ENCODE data around the gene RAI1.

DNA sequence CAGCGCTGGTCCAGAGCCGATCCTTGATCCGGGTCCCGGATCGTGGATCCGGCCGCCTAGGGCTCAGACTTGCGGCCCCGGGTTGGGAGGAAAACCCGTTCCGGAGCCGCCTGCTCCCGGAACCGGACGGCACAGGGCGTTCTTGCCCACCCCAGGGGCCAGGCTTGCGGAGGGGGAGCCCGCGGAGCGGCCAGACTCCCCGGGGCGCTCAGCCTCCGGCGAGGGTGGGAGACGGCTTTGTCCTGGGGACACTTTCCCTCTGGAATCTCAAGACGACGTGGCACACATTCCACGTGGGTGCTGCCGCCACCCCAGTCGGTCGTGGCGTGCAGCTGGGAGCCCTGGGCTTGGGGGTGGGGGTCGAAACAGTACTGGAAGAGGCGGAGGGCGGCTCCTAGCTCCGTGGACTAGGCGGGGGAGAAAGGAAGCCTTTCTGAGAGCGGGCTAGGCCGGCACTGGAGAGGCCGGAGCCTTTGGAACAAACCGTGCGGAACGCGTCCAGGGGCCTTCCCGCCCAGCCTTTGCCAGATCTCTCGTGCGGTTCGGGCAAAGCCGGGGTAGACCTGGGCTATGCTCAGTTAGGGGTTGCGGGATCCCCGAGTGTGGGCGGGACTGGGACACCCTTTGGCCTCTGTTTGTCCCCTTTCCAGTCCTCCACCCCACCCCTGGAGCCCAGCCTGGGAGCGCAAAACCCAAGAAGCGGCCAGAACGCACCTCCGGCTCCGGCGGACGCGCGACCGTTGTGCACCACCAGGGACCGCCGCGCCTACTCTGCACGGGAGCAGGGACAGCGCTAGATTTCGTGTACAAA, 129.0 kb downstream of the RAI1 start:
- no peak for TF ChIP-seq MYNN (tag by site-specific recombination; IDR thresholded peaks at IDR 0.05; ENCODE audit: borderline replicate concordance)
- TF ChIP-seq, protein P1, sequence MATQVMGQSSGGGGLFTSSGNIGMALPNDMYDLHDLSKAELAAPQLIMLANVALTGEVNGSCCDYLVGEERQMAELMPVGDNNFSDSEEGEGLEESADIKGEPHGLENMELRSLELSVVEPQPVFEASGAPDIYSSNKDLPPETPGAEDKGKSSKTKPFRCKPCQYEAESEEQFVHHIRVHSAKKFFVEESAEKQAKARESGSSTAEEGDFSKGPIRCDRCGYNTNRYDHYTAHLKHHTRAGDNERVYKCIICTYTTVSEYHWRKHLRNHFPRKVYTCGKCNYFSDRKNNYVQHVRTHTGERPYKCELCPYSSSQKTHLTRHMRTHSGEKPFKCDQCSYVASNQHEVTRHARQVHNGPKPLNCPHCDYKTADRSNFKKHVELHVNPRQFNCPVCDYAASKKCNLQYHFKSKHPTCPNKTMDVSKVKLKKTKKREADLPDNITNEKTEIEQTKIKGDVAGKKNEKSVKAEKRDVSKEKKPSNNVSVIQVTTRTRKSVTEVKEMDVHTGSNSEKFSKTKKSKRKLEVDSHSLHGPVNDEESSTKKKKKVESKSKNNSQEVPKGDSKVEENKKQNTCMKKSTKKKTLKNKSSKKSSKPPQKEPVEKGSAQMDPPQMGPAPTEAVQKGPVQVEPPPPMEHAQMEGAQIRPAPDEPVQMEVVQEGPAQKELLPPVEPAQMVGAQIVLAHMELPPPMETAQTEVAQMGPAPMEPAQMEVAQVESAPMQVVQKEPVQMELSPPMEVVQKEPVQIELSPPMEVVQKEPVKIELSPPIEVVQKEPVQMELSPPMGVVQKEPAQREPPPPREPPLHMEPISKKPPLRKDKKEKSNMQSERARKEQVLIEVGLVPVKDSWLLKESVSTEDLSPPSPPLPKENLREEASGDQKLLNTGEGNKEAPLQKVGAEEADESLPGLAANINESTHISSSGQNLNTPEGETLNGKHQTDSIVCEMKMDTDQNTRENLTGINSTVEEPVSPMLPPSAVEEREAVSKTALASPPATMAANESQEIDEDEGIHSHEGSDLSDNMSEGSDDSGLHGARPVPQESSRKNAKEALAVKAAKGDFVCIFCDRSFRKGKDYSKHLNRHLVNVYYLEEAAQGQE (tag by site-specific recombination; IDR thresholded peaks at IDR 0.05): no peak
- TF ChIP-seq CTCF (tag by site-specific recombination; IDR thresholded peaks at IDR 0.05): no peak; the same call in 1 of the 2 replicates
- TF ChIP-seq ZNF549 (tag by site-specific recombination; IDR thresholded peaks at IDR 0.05): no peak
- 0 out of 2 replicates have a peak, but pooled peaks have one; percentile 31 for TF ChIP-seq ZNF639 (tag by site-specific recombination; IDR thresholded peaks at IDR 0.05)
- no peak for TF ChIP-seq ZNF548 (tag by site-specific recombination; IDR thresholded peaks at IDR 0.05)
- TF ChIP-seq YY1 (tag by site-specific recombination; IDR thresholded peaks at IDR 0.05): no peak
- no peak for TF ChIP-seq ZBTB7A (tag by site-specific recombination; IDR thresholded peaks at IDR 0.05; ENCODE audit: low read depth)
- no peak for TF ChIP-seq ZNF10 (tag by site-specific recombination; IDR thresholded peaks at IDR 0.05)
- TF ChIP-seq ZNF274 (IDR thresholded peaks at IDR 0.05; ENCODE audit: low read length): no peak
- no peak for TF ChIP-seq ZNF274 (tag by site-specific recombination; IDR thresholded peaks at IDR 0.05; ENCODE audit: borderline replicate concordance)
- TF ChIP-seq TRIM28 (IDR thresholded peaks at IDR 0.05; ENCODE audit: borderline replicate concordance, low read length): no peak

Measured in HEK293 (cell line).